COLO668 (cell line): ENCODE results near the gene APOL4.
"Not testable (repeated sequence)": the region's sequence is repeated elsewhere in the genome, so short reads cannot be mapped to it uniquely, and the experiment has no call there.

Experiments used
- DNase-seq: peaks from one replicate; lab custom pipeline; 2025; ENCODE audit not compliant: unreplicated experiment; lab: John Stamatoyannopoulos, UW

The APOL4 gene

GRCh38 chr22:36232715-36233401, 31.2 kb upstream of the APOL4 start:
- no peak for DNase-seq

GRCh38 chr22:36231051-36231450, 29.4 kb upstream of the APOL4 start:
- DNase-seq, result not testable (repeated sequence)

- DNase-seq, result not testable (repeated sequence)
These were observed 28.0 kb upstream of the APOL4 start for GRCh38 chr22:36229649-36230048.

- no peak for DNase-seq
These were observed 27.3 kb upstream of the APOL4 start for GRCh38 chr22:36228944-36229343.

GRCh38 chr22:36228369-36228768, 26.8 kb upstream of the APOL4 start:
- not testable (repeated sequence) for DNase-seq

- no peak for DNase-seq
These were observed 26.2 kb upstream of the APOL4 start for GRCh38 chr22:36227806-36228205.

GRCh38 chr22:36227396-36227795, 25.8 kb upstream of the APOL4 start:
- DNase-seq, result no peak

- DNase-seq, result no peak
These were observed 24.6 kb upstream of the APOL4 start for GRCh38 chr22:36226189-36226588.

- DNase-seq, result no peak
These were observed 23.8 kb upstream of the APOL4 start for GRCh38 chr22:36225333-36225922.

GRCh38 chr22:36224245-36224644, 22.6 kb upstream of the APOL4 start:
- no peak for DNase-seq

GRCh38 chr22:36223504-36223903, 21.9 kb upstream of the APOL4 start:
- DNase-seq, result no peak

GRCh38 chr22:36222887-36223450, 21.4 kb upstream of the APOL4 start:
- DNase-seq, result no peak

GRCh38 chr22:36221799-36222751, 20.5 kb upstream of the APOL4 start:
- DNase-seq, result peak; percentile 45

GRCh38 chr22:36220451-36220921, 18.9 kb upstream of the APOL4 start:
- no peak for DNase-seq

GRCh38 chr22:36218648-36219193, 17.1 kb upstream of the APOL4 start:
- no peak for DNase-seq

GRCh38 chr22:36215981-36216380, 14.4 kb upstream of the APOL4 start:
- no peak for DNase-seq

- no peak for DNase-seq
These were observed 12.0 kb upstream of the APOL4 start for GRCh38 chr22:36213586-36213985.

GRCh38 chr22:36212901-36213300, 11.3 kb upstream of the APOL4 start:
- DNase-seq, result no peak

GRCh38 chr22:36211237-36211861, 9.7 kb upstream of the APOL4 start:
- no peak for DNase-seq

- DNase-seq, result no peak
These were observed 8.6 kb upstream of the APOL4 start for GRCh38 chr22:36210224-36210623.
